Breast epithelium (tissue), 4 donors: ENCODE results near the gene SPIRE2. TPM values are rescaled to one million over a fixed set of nuclear protein-coding genes. Genes with fewer than 3 reads are reported as not detected.

ENCODE experiments used
- DNase-seq, 2 donors: peaks; one replicate each; pipeline ENCODE4 v3.0.0-alpha.2; 2019; ENCODE audit warnings: low spot score in 2 of 2
- H3K27ac ChIP-seq, 2 donors: fragments of 200-600 bp; sonication (generic) in 1 of 2; one replicate each; pipeline ENCODE4 v1.5.1; 2016 to 2019; ENCODE audit warnings: mild to moderate bottlenecking in 1 of 2
- H3K27me3 ChIP-seq, 2 donors: fragments of 200-600 bp; sonication (generic) in 1 of 2; one replicate each; pipeline versions ENCODE4 v1.5.1 to v1.6.0; 2017 to 2019; ENCODE audit warnings: control low read depth in 1 of 2, mild to moderate bottlenecking in 1 of 2
- H3K36me3 ChIP-seq: fragments of 200-600 bp; one replicate; pipeline ENCODE4 v1.5.1; 2019
- H3K4me1 ChIP-seq, 2 donors: fragments of 200-600 bp; sonication (generic); one replicate each; pipeline ENCODE4 v1.5.1; 2016 to 2019; ENCODE audit warnings: control low read depth in 1 of 2
- H3K4me3 ChIP-seq, 3 donors: fragments of 200-600 bp; sonication (generic); 1 replicate in 2 of 3; 2 replicates in 1 of 3; pipeline ENCODE4 v1.5.1; 2016 to 2019; ENCODE audit warnings: mild to moderate bottlenecking in 3 of 3, moderate library complexity in 2 of 3
- H3K9me3 ChIP-seq, 2 donors: fragments of 200-600 bp; sonication (generic) in 1 of 2; one replicate each; pipeline ENCODE4 v1.5.1; 2016 to 2019; ENCODE audit warnings: control low read depth in 1 of 2
- CTCF ChIP-seq, 3 donors: fragments of 450-650 bp; IDR thresholded peaks; one replicate each; pipeline ENCODE4 v1.5.1; 2016 to 2017; ENCODE audit warnings: antibody characterized with exemption in 3 of 3, mild to moderate bottlenecking in 3 of 3, moderate library complexity in 3 of 3
- POLR2A ChIP-seq: fragments of 450-650 bp; IDR thresholded peaks from one replicate; pipeline ENCODE4 v1.6.1; 2016; ENCODE audit warnings: antibody characterized with exemption, mild to moderate bottlenecking, moderate library complexity
- POLR2AphosphoS5 ChIP-seq, 3 donors: sonication (generic); formaldehyde crosslinking; IDR thresholded peaks; one replicate each; pipeline ENCODE4 v1.6.1; 2017; ENCODE audit warnings: antibody characterized with exemption in 3 of 3
- intact Hi-C: fragments of 100-400 bp; cut with DNase I; formaldehyde crosslinking; loops from one replicate; pipeline ENCODE4 v1.15.1; 2023; ENCODE audit warnings: low total_unique reads
- total RNA-seq, 3 donors: library from RNA; depleted of rRNA; stranded (reverse); fragments of >200 nt; gene quantifications; one replicate each; pipeline ENCODE4 v1.1.0, GENCODE V29; 2016

The SPIRE2 gene
- total RNA-seq, 3 donors from 2014 or later = 1.3 to 11.1 (median 7.8) TPM

GRCh38 chr16:89884041-89884421 lies 55.8 kb downstream of the SPIRE2 start:
- H3K9me3 ChIP-seq = no peaks in the 10 kb centered on the region
- no peak overlapping the region for H3K4me3 ChIP-seq
- no peak for DNase-seq
- intact Hi-C loops = no loop called here
- H3K27me3 ChIP-seq = no peaks in the 10 kb centered on the region
- H3K27ac ChIP-seq = no peak overlapping the region
- H3K36me3 ChIP-seq = peaks cover 6% of the 10 kb centered on the region
- no peak for TF ChIP-seq CTCF (IDR thresholded peaks at IDR 0.05)
- TF ChIP-seq POLR2AphosphoS5 (IDR thresholded peaks at IDR 0.05) = no peak
- TF ChIP-seq POLR2A = no peak
- H3K4me1 ChIP-seq = no peaks in the 10 kb centered on the region

GRCh38 chr16:89887243-89887642 lies 59.0 kb downstream of the SPIRE2 start:
- no peak for TF ChIP-seq POLR2A
- TF ChIP-seq CTCF (IDR thresholded peaks at IDR 0.05) = no peak
- intact Hi-C loops = no loop called here
- H3K4me3 ChIP-seq = no peak overlapping the region
- no peaks in the 10 kb centered on the region for H3K9me3 ChIP-seq
- DNase-seq = no peak
- no peak overlapping the region for H3K27ac ChIP-seq
- H3K27me3 ChIP-seq = no peaks in the 10 kb centered on the region
- peaks cover 11% of the 10 kb centered on the region for H3K36me3 ChIP-seq
- H3K4me1 ChIP-seq = no peaks in the 10 kb centered on the region

- Histone ChIP-seq H3K9me3 (no peaks in the 10 kb centered on the region), H3K27me3 (no peaks in the 10 kb centered on the region), H3K36me3 (peaks cover 18% of the 10 kb centered on the region), H3K27ac (no peak overlapping the region), H3K4me3 (no peak overlapping the region), H3K4me1 (no peaks in the 10 kb centered on the region)
- no peak for DNase-seq
- TF ChIP-seq CTCF (IDR thresholded peaks at IDR 0.05) (no peak), POLR2A (no peak), POLR2AphosphoS5 (IDR thresholded peaks at IDR 0.05) (no peak)
- intact Hi-C loops = no loop called here
These were observed 61.9 kb downstream of the SPIRE2 start for GRCh38 chr16:89890200-89890599.

- H3K4me1 ChIP-seq = no peaks in the 10 kb centered on the region
- H3K4me3 ChIP-seq = no peak overlapping the region
- TF ChIP-seq POLR2AphosphoS5 (IDR thresholded peaks at IDR 0.05) (no peak), POLR2A (no peak), CTCF (IDR thresholded peaks at IDR 0.05) (no peak)
- H3K27me3 ChIP-seq = no peaks in the 10 kb centered on the region
- intact Hi-C loops = no loop called here
- H3K36me3 ChIP-seq = peaks cover 18% of the 10 kb centered on the region
- H3K9me3 ChIP-seq = no peaks in the 10 kb centered on the region
- DNase-seq = no peak
- H3K27ac ChIP-seq = no peak overlapping the region
These were observed 62.8 kb downstream of the SPIRE2 start for GRCh38 chr16:89890886-89891657.

GRCh38 chr16:89892055-89892630 lies 63.9 kb downstream of the SPIRE2 start:
- Histone ChIP-seq H3K27me3 (no peaks in the 10 kb centered on the region), H3K27ac (no peak overlapping the region), H3K36me3 (peaks cover 18% of the 10 kb centered on the region), H3K4me1 (no peaks in the 10 kb centered on the region), H3K9me3 (no peaks in the 10 kb centered on the region), H3K4me3 (no peak overlapping the region)
- no peak for DNase-seq
- TF ChIP-seq CTCF (IDR thresholded peaks at IDR 0.05) = no peak
- no peak for TF ChIP-seq POLR2AphosphoS5 (IDR thresholded peaks at IDR 0.05)
- no peak for TF ChIP-seq POLR2A
- intact Hi-C loops = no loop called here
